Activated CD8-positive, alpha-beta T cell treated with anti-CD3 and anti-CD28 coated beads, Interleukin-2, amount 10 ng/mL, durations not matched to agents 7 days and 5 days (primary cell): ENCODE measurements around the gene JAG2. TPM values are rescaled to one million over a fixed set of nuclear protein-coding genes. Genes with fewer than 3 reads are reported as not detected.

Experiments used
- ATAC-seq: fragments of 150-1000 bp; cut with Tn5 transposase; one replicate; pipeline ENCODE4 v1.10.0; 2021; ENCODE audit warnings: moderate library complexity
- CTCF ChIA-PET: fragments of 350-600 bp; sonication (Branson Sonifier 250); formaldehyde crosslinking; loops from one replicate; lab custom pipeline; 2021; ENCODE audit warnings: antibody characterized with exemption; lab: Charles Lee
- POLR2A ChIA-PET: fragments of 350-600 bp; sonication (Branson Sonifier 250); formaldehyde crosslinking; loops from one replicate; lab custom pipeline; 2021; ENCODE audit warnings: antibody characterized with exemption; lab: Charles Lee
- DNase-seq: peaks from one replicate; pipeline ENCODE4 v3.0.0-alpha.2; 2020
- H3K27ac Mint-ChIP-seq: one replicate; pipeline ENCODE4 v1.8.0; 2021; ENCODE audit warnings: mild to moderate bottlenecking, mixed read lengths
- H3K27me3 Mint-ChIP-seq: one replicate; pipeline ENCODE4 v1.8.0; 2021; ENCODE audit warnings: low read depth, mixed read lengths
- H3K36me3 Mint-ChIP-seq: one replicate; pipeline ENCODE4 v1.8.0; 2021; ENCODE audit warnings: low read depth, mixed read lengths
- H3K4me1 Mint-ChIP-seq: one replicate; pipeline ENCODE4 v1.8.0; 2021; ENCODE audit warnings: low read depth, mixed read lengths
- H3K4me3 Mint-ChIP-seq: one replicate; pipeline ENCODE4 v1.8.0; 2021; ENCODE audit warnings: mild to moderate bottlenecking, mixed read lengths
- H3K9me3 Mint-ChIP-seq: one replicate; pipeline ENCODE4 v1.8.0; 2022; ENCODE audit warnings: mixed read lengths; ENCODE audit not compliant: insufficient read depth
- total RNA-seq, 2 experiments: library from RNA; stranded (reverse); gene quantifications; one replicate each; pipeline ENCODE4 v1.2.3, GENCODE V29; 2021

Gene JAG2
- 1 to 10 TPM; 2.5 to 2.9 TPM for total RNA-seq

- DNase-seq (peak; percentile 64), ATAC-seq (peak; percentile 53)
- peaks cover 22% of the 10 kb centered on the region for H3K27me3 Mint-ChIP-seq
- H3K4me3 Mint-ChIP-seq = peak within 1 kb of the TSS; percentile 58
- no peaks in the 10 kb centered on the region for H3K9me3 Mint-ChIP-seq
- peaks cover 22% of the 10 kb centered on the region for H3K4me1 Mint-ChIP-seq
- H3K27ac Mint-ChIP-seq = no peak within 1 kb of the TSS
- POLR2A ChIA-PET = no interaction called here
- no peaks in the 10 kb centered on the region for H3K36me3 Mint-ChIP-seq
- CTCF ChIA-PET = interaction anchor here (1.1 to 2.7 kb wide), 6 partner anchors 12 to 183 kb away, joined by 3 to 7 read pairs (median 4); no protein-coding TSS in a partner anchor
Observed at GRCh38 chr14:105168496-105168978, at the start of gene JAG2. TSS of gene JAG2 (minus strand) at chr14:105168776. CDS start at chr14:105168420, 356 bp downstream.

GRCh38 chr14:105217774-105218173, 49.2 kb upstream of the JAG2 start:
- CTCF ChIA-PET = no interaction called here
- Mint-ChIP-seq H3K9me3 (no peaks in the 10 kb centered on the region), H3K4me3 (no peak overlapping the region), H3K27me3 (no peaks in the 10 kb centered on the region), H3K27ac (no peak overlapping the region), H3K36me3 (peaks cover 28% of the 10 kb centered on the region), H3K4me1 (no peaks in the 10 kb centered on the region)
- POLR2A ChIA-PET = no interaction called here
- DNase-seq = no peak
- no peak for ATAC-seq

- H3K36me3 Mint-ChIP-seq = peaks cover 22% of the 10 kb centered on the region
- ATAC-seq = no peak
- ChIA-PET POLR2A (no interaction called here), CTCF (no interaction called here)
- H3K27ac Mint-ChIP-seq = no peak overlapping the region
- no peaks in the 10 kb centered on the region for H3K4me1 Mint-ChIP-seq
- no peaks in the 10 kb centered on the region for H3K9me3 Mint-ChIP-seq
- no peak overlapping the region for H3K4me3 Mint-ChIP-seq
- no peak for DNase-seq
- H3K27me3 Mint-ChIP-seq = no peaks in the 10 kb centered on the region
Observed at GRCh38 chr14:105216490-105217247, 48.1 kb upstream of the JAG2 start.

GRCh38 chr14:105215602-105216001, 47.0 kb upstream of the JAG2 start:
- Mint-ChIP-seq H3K27ac (no peak overlapping the region), H3K4me1 (no peaks in the 10 kb centered on the region), H3K4me3 (no peak overlapping the region), H3K9me3 (no peaks in the 10 kb centered on the region), H3K27me3 (no peaks in the 10 kb centered on the region), H3K36me3 (peaks cover 16% of the 10 kb centered on the region)
- ATAC-seq = no peak
- POLR2A ChIA-PET = no interaction called here
- no peak for DNase-seq
- CTCF ChIA-PET = no interaction called here

GRCh38 chr14:105214324-105214915, 45.8 kb upstream of the JAG2 start:
- ATAC-seq (no peak), DNase-seq (no peak)
- Mint-ChIP-seq H3K4me3 (no peak overlapping the region), H3K27ac (no peak overlapping the region), H3K4me1 (no peaks in the 10 kb centered on the region), H3K27me3 (no peaks in the 10 kb centered on the region), H3K9me3 (no peaks in the 10 kb centered on the region), H3K36me3 (peaks cover 14% of the 10 kb centered on the region)
- CTCF ChIA-PET = no interaction called here
- POLR2A ChIA-PET = no interaction called here

GRCh38 chr14:105213361-105213760, 44.8 kb upstream of the JAG2 start:
- DNase-seq (no peak), ATAC-seq (no peak)
- no peak overlapping the region for H3K4me3 Mint-ChIP-seq
- no peaks in the 10 kb centered on the region for H3K4me1 Mint-ChIP-seq
- CTCF ChIA-PET = interaction anchor here (1.1 kb wide), 1 partner anchor 10 kb away, joined by 3 read pairs; no protein-coding TSS in a partner anchor
- H3K27ac Mint-ChIP-seq = no peak overlapping the region
- H3K9me3 Mint-ChIP-seq = no peaks in the 10 kb centered on the region
- H3K36me3 Mint-ChIP-seq = peaks cover 9% of the 10 kb centered on the region
- no peaks in the 10 kb centered on the region for H3K27me3 Mint-ChIP-seq
- POLR2A ChIA-PET = no interaction called here

GRCh38 chr14:105212541-105213300, 44.1 kb upstream of the JAG2 start:
- DNase-seq (no peak), ATAC-seq (no peak)
- no peak overlapping the region for H3K4me3 Mint-ChIP-seq
- CTCF ChIA-PET = interaction anchor here (1.1 kb wide), 1 partner anchor 10 kb away, joined by 3 read pairs; no protein-coding TSS in a partner anchor
- H3K27ac Mint-ChIP-seq = no peak overlapping the region
- no peaks in the 10 kb centered on the region for H3K27me3 Mint-ChIP-seq
- POLR2A ChIA-PET = no interaction called here
- peaks cover 6% of the 10 kb centered on the region for H3K36me3 Mint-ChIP-seq
- no peaks in the 10 kb centered on the region for H3K4me1 Mint-ChIP-seq
- H3K9me3 Mint-ChIP-seq = no peaks in the 10 kb centered on the region

- ChIA-PET CTCF (no interaction called here), POLR2A (no interaction called here)
- ATAC-seq = no peak
- H3K4me1 Mint-ChIP-seq = no peaks in the 10 kb centered on the region
- peaks cover 3% of the 10 kb centered on the region for H3K36me3 Mint-ChIP-seq
- H3K4me3 Mint-ChIP-seq = no peak overlapping the region
- no peak for DNase-seq
- H3K27ac Mint-ChIP-seq = no peak overlapping the region
- no peaks in the 10 kb centered on the region for H3K9me3 Mint-ChIP-seq
- H3K27me3 Mint-ChIP-seq = no peaks in the 10 kb centered on the region
Observed at GRCh38 chr14:105211758-105212089, 43.1 kb upstream of the JAG2 start.

- no peak for DNase-seq
- peaks cover 3% of the 10 kb centered on the region for H3K36me3 Mint-ChIP-seq
Observed at GRCh38 chr14:105211086-105211757, 42.6 kb upstream of the JAG2 start.

GRCh38 chr14:105210266-105211025, 41.9 kb upstream of the JAG2 start:
- DNase-seq = no peak
- Mint-ChIP-seq H3K27ac (no peak overlapping the region), H3K27me3 (no peaks in the 10 kb centered on the region), H3K4me1 (no peaks in the 10 kb centered on the region), H3K36me3 (peaks cover 3% of the 10 kb centered on the region), H3K9me3 (no peaks in the 10 kb centered on the region), H3K4me3 (no peak overlapping the region)
- ChIA-PET POLR2A (no interaction called here), CTCF (no interaction called here)
- no peak for ATAC-seq

More at GRCh38 chr14:105211086-105211757, 42.6 kb upstream of the JAG2 start:
- POLR2A ChIA-PET = no interaction called here
- Mint-ChIP-seq H3K9me3 (no peaks in the 10 kb centered on the region), H3K4me3 (no peak overlapping the region), H3K27me3 (no peaks in the 10 kb centered on the region), H3K4me1 (no peaks in the 10 kb centered on the region), H3K27ac (no peak overlapping the region)
- no peak for ATAC-seq
- CTCF ChIA-PET = no interaction called here

- H3K9me3 Mint-ChIP-seq = no peaks in the 10 kb centered on the region
- no peaks in the 10 kb centered on the region for H3K27me3 Mint-ChIP-seq
- ChIA-PET CTCF (no interaction called here), POLR2A (no interaction called here)
- ATAC-seq = no peak
- H3K4me1 Mint-ChIP-seq = peaks cover 2% of the 10 kb centered on the region
- no peak overlapping the region for H3K4me3 Mint-ChIP-seq
- no peak overlapping the region for H3K27ac Mint-ChIP-seq
- no peak for DNase-seq
- H3K36me3 Mint-ChIP-seq = no peaks in the 10 kb centered on the region
Observed at GRCh38 chr14:105209646-105210045, 41.1 kb upstream of the JAG2 start.
